Right atrium auricular region (tissue), 2 donors: ENCODE data around the gene CDK18. TPM values are rescaled to one million over a fixed set of nuclear protein-coding genes. Genes with fewer than 3 reads are reported as not detected.
A peak's percentile ranks its signal among the peaks of the same experiment; 100 is the strongest.

ENCODE experiments used
- DNase-seq: peaks from one replicate; pipeline ENCODE4 v3.0.0-alpha.2; 2019; ENCODE audit warnings: low spot score
- H3K27ac ChIP-seq, 2 donors: fragments of 200-600 bp; sonication (generic); 1 replicate in 1 of 2; 2 replicates in 1 of 2; pipeline ENCODE4 v1.5.1; 2016 to 2019
- H3K27me3 ChIP-seq, 2 donors: fragments of 200-600 bp; sonication (generic); one replicate each; pipeline versions ENCODE4 v1.5.1 to v1.6.0; 2017 to 2019
- H3K36me3 ChIP-seq: fragments of 200-600 bp; sonication (generic); one replicate; pipeline ENCODE4 v1.5.1; 2016
- H3K4me1 ChIP-seq, 2 donors: fragments of 200-600 bp; sonication (generic); one replicate each; pipeline versions ENCODE4 v1.5.1 to v1.6.0; 2017 to 2019
- H3K4me3 ChIP-seq, 2 donors: fragments of 200-600 bp; sonication (generic); 1 replicate in 1 of 2; 2 replicates in 1 of 2; pipeline ENCODE4 v1.5.1; 2017 to 2019; ENCODE audit warnings: mild to moderate bottlenecking in 1 of 2, moderate library complexity in 1 of 2
- H3K9me3 ChIP-seq, 2 donors: fragments of 200-600 bp; sonication (generic); one replicate each; pipeline ENCODE4 v1.5.1; 2019
- CTCF ChIP-seq, 2 donors: fragments of 200-600 bp; sonication (generic); IDR thresholded peaks; one replicate each; pipeline ENCODE4 v1.5.1; 2019; ENCODE audit warnings: antibody characterized with exemption in 2 of 2
- total RNA-seq, 2 donors: library from RNA; depleted of rRNA; stranded (reverse); fragments of >200 nt; gene quantifications; one replicate each; pipeline ENCODE4 v1.1.0, GENCODE V29; 2016

The CDK18 gene
- total RNA-seq, 2 donors from 2014 or later, result 85.6 to 116 TPM

- Histone ChIP-seq H3K27ac (peak overlapping the region; percentile 57 to 70), H3K27me3 (no peaks in the 10 kb centered on the region), H3K9me3 (no peaks in the 10 kb centered on the region), H3K4me1 (peaks cover 0 to 20% of the 10 kb centered on the region in 2 donors), H3K36me3 (no peaks in the 10 kb centered on the region), H3K4me3 (peak overlapping the region in 1 of 2 donors; percentile 42)
- peak; percentile 86 for DNase-seq
- no peak for TF ChIP-seq CTCF (IDR thresholded peaks at IDR 0.05)
These were observed 39.2 kb downstream of the CDK18 start for GRCh38 chr1:205543351-205544301.

- Histone ChIP-seq H3K4me3 (no peak overlapping the region), H3K9me3 (no peaks in the 10 kb centered on the region), H3K4me1 (peaks cover 0 to 20% of the 10 kb centered on the region in 2 donors), H3K27me3 (no peaks in the 10 kb centered on the region), H3K27ac (no peak overlapping the region), H3K36me3 (no peaks in the 10 kb centered on the region)
- TF ChIP-seq CTCF (IDR thresholded peaks at IDR 0.05), result no peak
- peak; percentile 47 for DNase-seq
These were observed 40.8 kb downstream of the CDK18 start for GRCh38 chr1:205545001-205545919.

GRCh38 chr1:205545991-205546390 is 41.5 kb downstream of the CDK18 start:
- H3K27ac ChIP-seq, result no peak overlapping the region
- H3K36me3 ChIP-seq, result no peaks in the 10 kb centered on the region
- no peaks in the 10 kb centered on the region for H3K9me3 ChIP-seq
- H3K4me1 ChIP-seq, result peaks cover 0 to 20% of the 10 kb centered on the region in 2 donors
- no peak overlapping the region for H3K4me3 ChIP-seq
- DNase-seq, result peak; percentile 47
- no peak for TF ChIP-seq CTCF (IDR thresholded peaks at IDR 0.05)
- H3K27me3 ChIP-seq, result no peaks in the 10 kb centered on the region

DNA sequence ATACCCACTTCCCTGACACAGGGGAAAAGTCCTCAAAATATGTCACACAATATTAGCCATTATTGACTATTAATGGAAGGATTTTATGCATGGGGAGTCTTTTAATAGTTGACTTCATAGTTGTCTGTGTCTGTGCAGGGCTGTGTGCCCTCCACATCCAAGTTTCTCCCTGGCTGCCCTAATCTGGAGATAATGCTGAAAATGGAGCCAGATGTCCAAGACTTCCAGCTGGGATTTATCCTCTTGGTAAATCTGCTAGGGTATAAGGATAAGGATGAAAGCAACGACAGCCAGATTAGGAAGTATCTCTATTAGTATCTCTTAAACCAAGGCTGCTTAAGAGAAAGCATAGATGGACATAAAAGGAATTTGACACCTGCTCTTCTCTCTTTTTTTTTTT is 42.1 kb downstream of the CDK18 start:
- Histone ChIP-seq H3K4me1 (peaks cover 0 to 20% of the 10 kb centered on the region in 2 donors), H3K9me3 (no peaks in the 10 kb centered on the region), H3K36me3 (no peaks in the 10 kb centered on the region), H3K27me3 (no peaks in the 10 kb centered on the region), H3K4me3 (no peak overlapping the region), H3K27ac (no peak overlapping the region)
- no peak for TF ChIP-seq CTCF (IDR thresholded peaks at IDR 0.05)
- no peak for DNase-seq

DNA sequence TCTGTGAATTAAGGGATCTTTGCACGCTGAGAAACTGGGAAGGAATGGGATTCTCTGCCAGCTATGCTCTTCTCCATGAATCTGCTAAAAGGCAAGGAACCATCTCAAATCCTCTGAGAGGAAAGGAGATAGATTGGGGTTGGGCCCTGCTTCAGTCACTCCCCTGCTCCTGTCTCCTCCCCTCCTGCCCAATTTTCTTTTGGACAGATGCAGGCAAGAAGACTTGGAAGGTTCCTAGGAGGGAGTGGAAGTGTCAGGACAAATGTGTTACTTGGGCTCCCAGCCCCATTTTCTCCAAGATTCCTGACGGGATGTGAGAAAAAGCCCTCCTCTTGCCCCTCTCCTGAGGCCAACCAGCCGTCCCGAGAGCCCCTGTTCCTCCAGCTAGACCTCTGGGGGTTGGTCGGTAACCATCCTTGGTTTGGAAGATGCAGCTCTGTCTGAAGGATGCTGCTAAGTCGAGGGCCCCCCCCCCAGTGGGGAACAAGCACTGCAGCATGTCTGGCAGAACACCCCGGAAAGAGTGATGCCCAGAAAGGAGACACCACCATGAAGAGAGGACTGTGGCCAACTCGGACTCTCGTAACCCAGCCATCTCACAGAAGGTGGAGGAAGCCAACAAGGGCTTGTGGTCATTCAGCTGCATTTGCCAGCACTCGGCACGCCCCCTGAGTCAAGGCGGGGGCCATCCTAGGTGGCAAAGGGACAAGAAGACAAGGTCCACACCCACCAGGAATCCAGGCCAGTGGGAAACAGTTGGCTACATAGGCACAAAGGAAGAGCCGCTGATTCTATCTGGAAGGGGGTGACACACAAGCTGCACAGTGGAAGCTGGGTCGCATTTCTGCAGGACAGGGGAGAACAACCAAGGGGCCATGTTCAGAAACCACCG is 43.7 kb downstream of the CDK18 start:
- no peak for TF ChIP-seq CTCF (IDR thresholded peaks at IDR 0.05)
- Histone ChIP-seq H3K27ac (no peak overlapping the region), H3K9me3 (no peaks in the 10 kb centered on the region), H3K27me3 (no peaks in the 10 kb centered on the region), H3K4me1 (peaks cover 0 to 14% of the 10 kb centered on the region in 2 donors), H3K4me3 (no peak overlapping the region), H3K36me3 (no peaks in the 10 kb centered on the region)
- DNase-seq, result peak; percentile 52
